PC-9 (cell line): Measurements from ENCODE around the gene PTDSS2. TPM values are rescaled to one million over a fixed set of nuclear protein-coding genes. Genes with fewer than 3 reads are reported as not detected.

Experiments used
- BruUV-seq: library from RNA; stranded (reverse); fragments of 400-500 nt; replicated peaks from 2 replicates; lab custom pipeline; 2021; lab: Mats Ljungman, UMichigan
- CTCF ChIA-PET: fragments of 300-600 bp; sonication (Branson Sonifier 250); formaldehyde crosslinking; loops from one replicate; lab custom pipeline; 2022; ENCODE audit warnings: antibody characterized with exemption; lab: Charles Lee
- POLR2A ChIA-PET: fragments of 300-600 bp; sonication (Branson Sonifier 250); formaldehyde crosslinking; loops from one replicate; lab custom pipeline; 2022; ENCODE audit warnings: antibody characterized with exemption; ENCODE audit not compliant: unreplicated experiment; lab: Charles Lee
- DNase-seq, 2 experiments: peaks; one replicate each; pipeline versions ENCODE4 v3.0.0 to v3.0.0-alpha.2; 2015 to 2022; ENCODE audit warnings: mixed read lengths in 1 of 2
- H2AFZ ChIP-seq: fragments of 200-600 bp; sonication (generic); 2 replicates; pipeline ENCODE4 v1.8.1; 2017; ENCODE audit warnings: antibody characterized with exemption
- H3F3A ChIP-seq: fragments of 200-600 bp; sonication (generic); 2 replicates; pipeline ENCODE4 v1.8.1; 2017; ENCODE audit warnings: antibody characterized with exemption, mild to moderate bottlenecking, low read depth; ENCODE audit not compliant: insufficient read depth
- H3K27ac ChIP-seq: fragments of 200-600 bp; sonication (generic); 2 replicates; pipeline ENCODE4 v1.6.1; 2016; ENCODE audit warnings: mixed run types
- H3K27me3 ChIP-seq: fragments of 200-600 bp; sonication (generic); 2 replicates; pipeline ENCODE4 v1.6.1; 2016; ENCODE audit warnings: low read depth, mixed run types; ENCODE audit not compliant: insufficient read depth
- H3K36me3 ChIP-seq: fragments of 200-600 bp; sonication (generic); 2 replicates; pipeline ENCODE4 v1.6.1; 2016; ENCODE audit warnings: low read depth, mixed run types
- H3K4me1 ChIP-seq: fragments of 200-600 bp; sonication (generic); replicated peaks from 2 replicates; pipeline ENCODE4 v1.6.1; 2016; ENCODE audit warnings: mixed run types; ENCODE audit not compliant: insufficient read depth
- H3K4me2 ChIP-seq: fragments of 200-600 bp; sonication (generic); 2 replicates; pipeline ENCODE4 v1.6.1; 2017; ENCODE audit warnings: mixed run types
- H3K4me3 ChIP-seq: fragments of 200-600 bp; sonication (generic); 2 replicates; pipeline ENCODE4 v1.6.1; 2016; ENCODE audit warnings: mixed run types
- H3K79me2 ChIP-seq: fragments of 200-600 bp; sonication (generic); 2 replicates; pipeline ENCODE4 v1.6.1; 2017; ENCODE audit warnings: low read depth, mixed run types
- H3K9me2 ChIP-seq: fragments of 200-600 bp; sonication (generic); 2 replicates; pipeline ENCODE4 v1.8.1; 2017; ENCODE audit warnings: mild to moderate bottlenecking; ENCODE audit not compliant: insufficient read depth
- H3K9me3 ChIP-seq: fragments of 200-600 bp; sonication (generic); 2 replicates; pipeline ENCODE4 v1.8.1; 2016; ENCODE audit warnings: low read depth; ENCODE audit not compliant: insufficient read depth
- H4K20me1 ChIP-seq: fragments of 200-600 bp; sonication (generic); 2 replicates; pipeline ENCODE4 v1.8.1; 2017; ENCODE audit not compliant: insufficient read depth
- CTCF ChIP-seq: fragments of 200-600 bp; sonication (generic); conservative IDR thresholded peaks from 2 replicates; pipeline ENCODE4 v1.6.1; 2017; ENCODE audit warnings: mixed run types, antibody characterized with exemption, mild to moderate bottlenecking, moderate library complexity
- EZH2 ChIP-seq: fragments of 200-600 bp; sonication (generic); IDR thresholded peaks from 2 replicates; pipeline ENCODE4 v1.8.0; 2017; ENCODE audit warnings: antibody characterized with exemption, low read depth
- intact Hi-C: fragments of 100-400 bp; cut with micrococcal nuclease; formaldehyde crosslinking; loops from one replicate; pipeline ENCODE4 v1.10.0; 2022; ENCODE audit not compliant: unreplicated experiment
- total RNA-seq: library from RNA; stranded (reverse); gene quantifications from 2 replicates; pipeline ENCODE4 v1.2.3, GENCODE V29; 2021

Gene PTDSS2
- total RNA-seq, 1 experiment from 2014 or later, result 32.5 TPM

GRCh38 chr11:526192-526591, 76.1 kb downstream of the PTDSS2 start:
- intact Hi-C loops, result no loop called here
- no peak for DNase-seq
- Histone ChIP-seq H3K36me3 (no peaks in the 10 kb centered on the region), H3K79me2 (no peaks in the 10 kb centered on the region), H3K4me2 (no peak overlapping the region), H4K20me1 (no peaks in the 10 kb centered on the region), H3K4me3 (no peak overlapping the region), H3F3A (no peaks in the 10 kb centered on the region), H3K9me2 (no peaks in the 10 kb centered on the region), H3K9me3 (no peaks in the 10 kb centered on the region), H3K27me3 (no peaks in the 10 kb centered on the region), H3K4me1 (no peaks in the 10 kb centered on the region), H3K27ac (no peak overlapping the region), H2AFZ (no peak overlapping the region)
- ChIA-PET CTCF (no interaction called here), POLR2A (no interaction called here)
- BruUV-seq, result no TSS peak
- TF ChIP-seq CTCF (no peak), EZH2 (no peak)

GRCh38 chr11:528166-528814, 78.2 kb downstream of the PTDSS2 start:
- no peaks in the 10 kb centered on the region for H3K79me2 ChIP-seq
- H3K9me3 ChIP-seq, result no peaks in the 10 kb centered on the region
- ChIA-PET POLR2A (no interaction called here), CTCF (no interaction called here)
- no peaks in the 10 kb centered on the region for H3K36me3 ChIP-seq
- H4K20me1 ChIP-seq, result no peaks in the 10 kb centered on the region
- no peak overlapping the region for H2AFZ ChIP-seq
- H3K27me3 ChIP-seq, result no peaks in the 10 kb centered on the region
- H3K27ac ChIP-seq, result no peak overlapping the region
- DNase-seq, result no peak
- no TSS peak for BruUV-seq
- H3K9me2 ChIP-seq, result no peaks in the 10 kb centered on the region
- no peak overlapping the region for H3K4me3 ChIP-seq
- H3K4me2 ChIP-seq, result no peak overlapping the region
- H3F3A ChIP-seq, result no peaks in the 10 kb centered on the region
- no peak for TF ChIP-seq EZH2
- TF ChIP-seq CTCF, result no peak
- no peaks in the 10 kb centered on the region for H3K4me1 ChIP-seq
- intact Hi-C loops, result no loop called here

- no peak overlapping the region for H3K4me3 ChIP-seq
- intact Hi-C loops, result no loop called here
- TF ChIP-seq EZH2 (no peak), CTCF (no peak)
- no peak for DNase-seq
- H3K4me1 ChIP-seq, result no peaks in the 10 kb centered on the region
- BruUV-seq, result no TSS peak
- no peaks in the 10 kb centered on the region for H4K20me1 ChIP-seq
- H3K27ac ChIP-seq, result no peak overlapping the region
- H3K79me2 ChIP-seq, result 0 out of 2 replicates have a peak, but pooled peaks cover 3% of the 10 kb centered on the region
- no peak overlapping the region for H3K4me2 ChIP-seq
- no peaks in the 10 kb centered on the region for H3K36me3 ChIP-seq
- H3K27me3 ChIP-seq, result no peaks in the 10 kb centered on the region
- no peak overlapping the region for H2AFZ ChIP-seq
- no peaks in the 10 kb centered on the region for H3K9me2 ChIP-seq
- H3F3A ChIP-seq, result no peaks in the 10 kb centered on the region
- H3K9me3 ChIP-seq, result no peaks in the 10 kb centered on the region
- ChIA-PET CTCF (no interaction called here), POLR2A (no interaction called here)
Observed at GRCh38 chr11:528815-529727, 79.0 kb downstream of the PTDSS2 start.
